PC-3 (cell line): ENCODE data around the gene SPSB4. TPM values are rescaled to one million over a fixed set of nuclear protein-coding genes. Genes with fewer than 3 reads are reported as not detected.

Experiments used
- ATAC-seq: fragments of 200-7000 bp; cut with Tn5 transposase; 2 replicates; pipeline ENCODE4 v1.9.1; 2020; ENCODE audit warnings: mild to moderate bottlenecking, moderate library complexity
- BruUV-seq: library from RNA; stranded (reverse); fragments of 400-500 nt; replicated peaks from 2 replicates; lab custom pipeline; 2021; lab: Mats Ljungman, UMichigan
- CTCF ChIA-PET: fragments of 300-600 bp; sonication (Branson Sonifier 250); formaldehyde crosslinking; loops from one replicate; lab custom pipeline; 2022; ENCODE audit warnings: antibody characterized with exemption; lab: Charles Lee
- POLR2A ChIA-PET: fragments of 300-600 bp; sonication (Branson Sonifier 250); formaldehyde crosslinking; loops from one replicate; lab custom pipeline; 2022; ENCODE audit warnings: antibody characterized with exemption; ENCODE audit not compliant: unreplicated experiment; lab: Charles Lee
- DNase-seq: peaks from one replicate; pipeline ENCODE4 v3.0.0-alpha.2; 2015
- H2AFZ ChIP-seq: fragments of 300-600 bp; sonication (generic); 2 replicates; pipeline ENCODE4 v1.6.0; 2016; ENCODE audit warnings: antibody characterized with exemption, low read length
- H3F3A ChIP-seq: fragments of 300-600 bp; sonication (generic); one replicate; pipeline ENCODE4 v1.6.0; 2017; ENCODE audit warnings: antibody characterized with exemption, low read length, control low read depth, mild to moderate bottlenecking; ENCODE audit not compliant: unreplicated experiment
- H3K27ac ChIP-seq: fragments of 300-600 bp; sonication (generic); 2 replicates; pipeline ENCODE4 v1.5.1; 2016; ENCODE audit warnings: mild to moderate bottlenecking, low read length
- H3K27me3 ChIP-seq: fragments of 300-600 bp; sonication (generic); 2 replicates; pipeline ENCODE4 v1.6.1; 2016; ENCODE audit warnings: low read length, mixed read lengths
- H3K36me3 ChIP-seq: fragments of 300-600 bp; sonication (generic); 2 replicates; pipeline ENCODE4 v1.6.1; 2016; ENCODE audit warnings: low read depth, mixed run types, low read length, mixed read lengths
- H3K4me1 ChIP-seq: fragments of 300-600 bp; sonication (generic); 2 replicates; pipeline ENCODE4 v1.5.1; 2016; ENCODE audit warnings: low read length; ENCODE audit not compliant: insufficient read depth
- H3K4me2 ChIP-seq: fragments of 300-600 bp; sonication (generic); 2 replicates; pipeline ENCODE4 v1.6.0; 2016; ENCODE audit warnings: low read length
- H3K4me3 ChIP-seq: fragments of 300-600 bp; sonication (generic); 2 replicates; pipeline ENCODE4 v1.5.1; 2016; ENCODE audit warnings: mild to moderate bottlenecking, low read length, mixed read lengths
- H3K79me2 ChIP-seq: fragments of 300-600 bp; sonication (generic); 2 replicates; pipeline ENCODE4 v1.6.1; 2017; ENCODE audit warnings: low read length, mixed read lengths
- H3K9ac ChIP-seq: fragments of 300-600 bp; sonication (generic); 2 replicates; pipeline ENCODE4 v1.6.0; 2016; ENCODE audit warnings: mild to moderate bottlenecking, low read length
- H3K9me2 ChIP-seq: fragments of 300-600 bp; sonication (generic); replicated peaks from 2 replicates; pipeline ENCODE4 v1.6.1; 2016; ENCODE audit warnings: mixed run types, low read length, mixed read lengths
- H3K9me3 ChIP-seq: fragments of 300-600 bp; sonication (generic); 2 replicates; pipeline ENCODE4 v1.6.1; 2016; ENCODE audit warnings: low read length, mixed read lengths
- H4K20me1 ChIP-seq: fragments of 300-600 bp; sonication (generic); 2 replicates; pipeline ENCODE4 v1.6.1; 2016; ENCODE audit warnings: low read length, mixed read lengths
- CTCF ChIP-seq: fragments of 300-600 bp; sonication (generic); conservative IDR thresholded peaks from 2 replicates; pipeline ENCODE4 v1.5.1; 2017; ENCODE audit warnings: antibody characterized with exemption, low read depth, mild to moderate bottlenecking, low read length
- EZH2 ChIP-seq: fragments of 300-600 bp; sonication (generic); IDR thresholded peaks from one replicate; pipeline ENCODE4 v1.6.1; 2017; ENCODE audit warnings: antibody characterized with exemption, mild to moderate bottlenecking, low read length; ENCODE audit not compliant: unreplicated experiment
- EZH2phosphoT487 ChIP-seq: fragments of 300-600 bp; sonication (generic); IDR thresholded peaks from 2 replicates; pipeline ENCODE4 v1.6.1; 2018; ENCODE audit warnings: mild to moderate bottlenecking, antibody characterized with exemption, low read length, borderline replicate concordance
- intact Hi-C: fragments of 100-400 bp; cut with micrococcal nuclease; formaldehyde crosslinking; loops from 2 replicates; pipeline ENCODE4 v1.9.0; 2023
- total RNA-seq: library from RNA; depleted of rRNA; stranded (reverse); fragments of >200 nt; gene quantifications from 2 replicates; pipeline ENCODE4 v1.2.3, GENCODE V29; 2014

Gene SPSB4
- total RNA-seq, 1 experiment from 2014 or later: not detected

GRCh38 chr3:141183606-141184005 lies 132.5 kb downstream of the SPSB4 start:
- no TSS peak for BruUV-seq
- Histone ChIP-seq H3K36me3 (no peaks in the 10 kb centered on the region), H2AFZ (no peak overlapping the region), H3K27me3 (peaks cover 20% of the 10 kb centered on the region), H3K4me1 (no peaks in the 10 kb centered on the region), H3F3A (no peaks in the 10 kb centered on the region), H3K9me2 (no peaks in the 10 kb centered on the region), H3K27ac (no peak overlapping the region), H3K9me3 (no peaks in the 10 kb centered on the region), H3K4me2 (no peak overlapping the region), H3K4me3 (no peak overlapping the region), H3K9ac (no peak overlapping the region), H4K20me1 (no peaks in the 10 kb centered on the region), H3K79me2 (no peaks in the 10 kb centered on the region)
- ChIA-PET CTCF (no interaction called here), POLR2A (interaction anchor here (0.7 kb wide), 1 partner anchor 453 kb away, joined by 4 read pairs; no protein-coding TSS in a partner anchor)
- peak; percentile 20; the same call in 1 of the 2 replicates for ATAC-seq
- TF ChIP-seq EZH2phosphoT487 (no peak), EZH2 (no peak), CTCF (no peak)
- intact Hi-C loops: no loop called here
- no peak for DNase-seq

- H4K20me1 ChIP-seq: no peaks in the 10 kb centered on the region
- no peaks in the 10 kb centered on the region for H3K4me1 ChIP-seq
- no peak overlapping the region for H3K4me3 ChIP-seq
- no peak for DNase-seq
- POLR2A ChIA-PET: no interaction called here
- H2AFZ ChIP-seq: no peak overlapping the region
- H3K4me2 ChIP-seq: no peak overlapping the region
- no peak overlapping the region for H3K27ac ChIP-seq
- no TSS peak for BruUV-seq
- CTCF ChIA-PET: no interaction called here
- H3K79me2 ChIP-seq: no peaks in the 10 kb centered on the region
- no peaks in the 10 kb centered on the region for H3F3A ChIP-seq
- H3K9me2 ChIP-seq: no peaks in the 10 kb centered on the region
- no peak overlapping the region for H3K9ac ChIP-seq
- peaks cover 20% of the 10 kb centered on the region for H3K27me3 ChIP-seq
- no peaks in the 10 kb centered on the region for H3K36me3 ChIP-seq
- TF ChIP-seq EZH2 (no peak), CTCF (no peak), EZH2phosphoT487 (no peak)
- H3K9me3 ChIP-seq: no peaks in the 10 kb centered on the region
- no peak for ATAC-seq
- intact Hi-C loops: no loop called here
Measured at GRCh38 chr3:141184430-141184829, 133.3 kb downstream of the SPSB4 start.

DNA sequence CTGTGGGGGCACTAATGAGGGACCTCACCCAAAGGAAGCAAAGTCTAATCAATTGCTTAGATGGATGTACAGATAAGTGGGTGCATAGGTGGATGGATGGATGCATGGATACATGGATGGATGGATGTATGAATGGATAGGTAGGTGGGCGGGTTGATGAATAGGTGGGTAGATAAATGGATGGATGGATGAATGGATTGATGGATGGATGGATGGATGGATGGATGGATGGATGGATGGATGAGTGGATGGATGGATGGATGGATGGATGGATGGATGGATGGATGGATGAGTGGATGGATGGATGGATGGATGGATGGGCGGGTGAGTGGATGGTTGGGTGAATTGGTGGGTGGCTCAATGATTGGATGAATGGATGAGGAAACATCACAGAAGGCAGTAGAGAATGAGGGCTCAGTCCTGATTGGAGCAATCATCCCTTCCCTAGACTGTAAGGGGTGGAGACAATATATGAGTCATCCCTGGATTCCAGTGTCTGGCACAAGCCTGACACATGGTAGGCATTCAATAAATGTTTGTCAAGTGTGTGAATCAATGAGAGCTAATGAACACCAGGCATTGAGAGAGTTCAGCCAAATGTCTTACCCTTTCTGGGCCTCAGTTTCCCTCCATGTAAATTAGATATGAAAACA lies 140.1 kb downstream of the SPSB4 start:
- Histone ChIP-seq H3K9ac (no peak overlapping the region), H3K4me1 (no peaks in the 10 kb centered on the region), H3K4me2 (no peak overlapping the region), H4K20me1 (no peaks in the 10 kb centered on the region), H3K79me2 (no peaks in the 10 kb centered on the region), H3K4me3 (no peak overlapping the region), H3K36me3 (no peaks in the 10 kb centered on the region; the same call in 1 of the 2 replicates), H3F3A (no peaks in the 10 kb centered on the region), H2AFZ (no peak overlapping the region), H3K27me3 (peaks cover 33% of the 10 kb centered on the region), H3K9me2 (no peaks in the 10 kb centered on the region), H3K9me3 (no peaks in the 10 kb centered on the region), H3K27ac (no peak overlapping the region)
- no TSS peak for BruUV-seq
- ChIA-PET POLR2A (no interaction called here), CTCF (no interaction called here)
- ATAC-seq (no peak), DNase-seq (peak; percentile 30)
- TF ChIP-seq EZH2phosphoT487 (no peak), EZH2 (no peak), CTCF (no peak)
- intact Hi-C loops: no loop called here
